BJ (cell line): ENCODE results near the gene RAB33B. TPM values are rescaled to one million over a fixed set of nuclear protein-coding genes. Genes with fewer than 3 reads are reported as not detected.
"Not testable (repeated sequence)": the region's sequence is repeated elsewhere in the genome, so short reads cannot be mapped to it uniquely, and the experiment has no call there.

ENCODE experiments used
- CTCF ChIA-PET: fragments of 350-600 bp; formaldehyde crosslinking; extraction: SDS; loops from one replicate; lab custom pipeline; 2021; ENCODE audit warnings: antibody characterized with exemption, inconsistent platforms; lab: Yijun Ruan, JAX
- POLR2A ChIA-PET: fragments of 300-600 bp; sonication (Branson Sonifier 250); formaldehyde crosslinking; extraction: SDS; loops from one replicate; lab custom pipeline; 2021; ENCODE audit warnings: antibody characterized with exemption; lab: Charles Lee
- DNase-seq: peaks from one replicate; pipeline ENCODE4 v3.0.0-alpha.2; 2011; ENCODE audit warnings: low read depth
- H3K27me3 ChIP-seq: 2 replicates; pipeline ENCODE4 v1.6.0; 2011; ENCODE audit warnings: low read length; ENCODE audit not compliant: control insufficient read depth, insufficient read depth
- H3K36me3 ChIP-seq: 2 replicates; pipeline ENCODE4 v1.5.1; 2011; ENCODE audit warnings: low read length; ENCODE audit not compliant: control insufficient read depth, insufficient read depth
- H3K4me3 ChIP-seq: 2 replicates; pipeline ENCODE4 v1.5.1; 2011; ENCODE audit warnings: low read depth, mild to moderate bottlenecking, control low read depth, low read length
- CTCF ChIP-seq: IDR thresholded peaks from 2 replicates; pipeline ENCODE4 v1.5.1; 2011; ENCODE audit warnings: low read depth, mild to moderate bottlenecking, control low read depth, inconsistent platforms, low read length, moderate library complexity; ENCODE audit not compliant: insufficient read depth
- polyA plus RNA-seq: library from polyadenylated mRNA; depleted of rRNA; stranded (reverse); fragments of >200 nt; gene quantifications from 2 replicates; pipeline ENCODE4 v1.2.3, GENCODE V29; 2011

Gene RAB33B
- polyA plus RNA-seq, 1 experiment: 4.0 TPM

- no peak for TF ChIP-seq CTCF
- Histone ChIP-seq H3K36me3 (no peaks in the 10 kb centered on the region), H3K27me3 (no peaks in the 10 kb centered on the region), H3K4me3 (no peak overlapping the region)
- ChIA-PET CTCF (interaction anchor here (0.6 kb wide), 1 partner anchor 484 kb away, joined by 4 read pairs; no protein-coding TSS in a partner anchor), POLR2A (no interaction called here)
- no peak for DNase-seq
Observed at GRCh38 chr4:139420652-139421051, 33.3 kb upstream of the RAB33B start.

- no peaks in the 10 kb centered on the region for H3K36me3 ChIP-seq
- TF ChIP-seq CTCF: no peak
- DNase-seq: no peak
- no peak overlapping the region for H3K4me3 ChIP-seq
- ChIA-PET CTCF (interaction anchor here (1.5 kb wide), 1 partner anchor 20 kb away, joined by 4 read pairs; no protein-coding TSS in a partner anchor), POLR2A (interaction anchor here (0.7 kb wide), 1 partner anchor 121 kb away, joined by 24 read pairs; no protein-coding TSS in a partner anchor)
- H3K27me3 ChIP-seq: no peaks in the 10 kb centered on the region
Observed at GRCh38 chr4:139436122-139436521, 17.8 kb upstream of the RAB33B start.

GRCh38 chr4:139438141-139438540, 15.8 kb upstream of the RAB33B start:
- ChIA-PET POLR2A (no interaction called here), CTCF (no interaction called here)
- H3K4me3 ChIP-seq: no peak overlapping the region
- no peaks in the 10 kb centered on the region for H3K27me3 ChIP-seq
- no peaks in the 10 kb centered on the region for H3K36me3 ChIP-seq
- no peak for DNase-seq
- no peak for TF ChIP-seq CTCF

- Histone ChIP-seq H3K36me3 (no peaks in the 10 kb centered on the region), H3K27me3 (no peaks in the 10 kb centered on the region), H3K4me3 (no peak overlapping the region)
- TF ChIP-seq CTCF: no peak
- POLR2A ChIA-PET: no interaction called here
- CTCF ChIA-PET: no interaction called here
- DNase-seq: no peak
Observed at GRCh38 chr4:139441029-139441428, 12.9 kb upstream of the RAB33B start.

- ChIA-PET POLR2A (no interaction called here), CTCF (interaction anchor here (0.7 to 1.7 kb wide), 2 partner anchors 10 to 13 kb away, joined by 3 to 4 read pairs; no protein-coding TSS in a partner anchor)
- no peaks in the 10 kb centered on the region for H3K36me3 ChIP-seq
- DNase-seq: no peak
- TF ChIP-seq CTCF: no peak
- no peaks in the 10 kb centered on the region for H3K27me3 ChIP-seq
- H3K4me3 ChIP-seq: no peak overlapping the region
Observed at GRCh38 chr4:139443661-139444060, 10.3 kb upstream of the RAB33B start.

- CTCF ChIA-PET: interaction anchor here (1.7 kb wide), 1 partner anchor 8 kb away, joined by 4 read pairs; no protein-coding TSS in a partner anchor
- POLR2A ChIA-PET: not testable (repeated sequence)
Observed at GRCh38 chr4:139444881-139445280, 9.0 kb upstream of the RAB33B start.

GRCh38 chr4:139447078-139447477, 6.8 kb upstream of the RAB33B start:
- DNase-seq, H3K36me3 ChIP-seq, H3K4me3 ChIP-seq, H3K27me3 ChIP-seq, CTCF ChIA-PET, POLR2A ChIA-PET: not testable (repeated sequence)

More at GRCh38 chr4:139444881-139445280, 9.0 kb upstream of the RAB33B start:
- H3K4me3 ChIP-seq, DNase-seq, H3K27me3 ChIP-seq, H3K36me3 ChIP-seq: not testable (repeated sequence)
